Cerebellar nuclear complex (tissue), 1 donor: Measurements from ENCODE around the gene OR8K1.

Source experiments
- DNase-seq, 2 experiments: peaks; one replicate each; lab custom pipeline; 2025; lab: John Stamatoyannopoulos, UW

OR8K1 gene

DNA sequence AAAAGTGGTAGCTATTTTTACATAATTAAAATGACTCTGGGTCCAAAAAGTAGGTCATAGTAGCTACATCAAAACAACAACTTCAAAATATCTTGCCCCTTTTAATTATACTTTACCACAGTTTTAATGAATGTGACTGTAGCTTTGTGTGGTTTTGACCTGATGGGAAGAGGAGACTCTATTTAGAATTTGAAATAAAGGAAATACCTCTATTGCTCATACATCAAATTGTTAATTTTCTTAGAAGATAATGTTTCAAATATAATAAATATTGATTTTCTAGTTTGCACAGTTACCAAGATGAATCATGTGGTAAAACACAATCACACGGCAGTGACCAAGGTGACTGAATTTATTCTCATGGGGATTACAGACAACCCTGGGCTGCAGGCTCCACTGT, at the start of gene OR8K1:
TSS of gene OR8K1 (plus strand) at position 301 of the 400 bp plus-strand sequence. CDS start at position 301, 0 bp downstream.
- DNase-seq, result no peak

DNA sequence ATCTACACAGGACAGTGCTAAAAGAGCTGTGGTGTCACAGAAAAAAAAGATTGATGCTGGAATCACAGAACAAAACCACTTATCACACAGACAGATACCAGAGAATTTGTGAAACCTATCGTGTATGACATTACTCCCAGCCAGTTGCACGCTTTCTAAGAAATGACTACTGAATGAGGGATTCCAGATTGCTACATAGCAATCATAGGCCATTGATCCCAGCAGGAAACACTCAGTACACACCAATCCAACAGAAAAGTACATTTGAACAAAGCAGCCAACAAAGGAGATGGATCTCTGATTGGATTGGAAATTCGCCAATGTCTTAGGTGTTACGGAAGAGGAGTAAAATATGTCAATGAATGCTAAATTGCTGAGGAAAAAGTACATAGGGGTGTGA, 48.9 kb upstream of the OR8K1 start:
- no peak for DNase-seq

DNA sequence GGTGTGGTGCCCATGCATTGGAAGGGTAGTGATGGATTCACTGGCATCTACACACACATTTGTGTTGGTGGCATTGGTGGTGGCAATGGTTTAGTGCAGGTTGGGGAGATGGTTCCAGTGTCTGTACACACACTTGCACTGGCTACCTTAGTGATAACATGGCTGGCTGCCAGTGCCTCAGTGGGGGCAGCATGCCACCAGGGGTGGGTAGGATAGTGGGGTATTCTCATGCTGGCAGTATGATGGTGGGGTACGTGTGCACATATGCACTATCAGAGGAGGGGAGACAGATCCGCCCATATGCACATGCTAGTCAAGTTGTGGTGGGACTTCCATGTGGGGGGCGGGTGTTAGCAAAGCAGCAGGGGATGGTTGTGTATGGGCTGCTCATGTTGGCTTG, 38.0 kb upstream of the OR8K1 start:
- no peak for DNase-seq

DNA sequence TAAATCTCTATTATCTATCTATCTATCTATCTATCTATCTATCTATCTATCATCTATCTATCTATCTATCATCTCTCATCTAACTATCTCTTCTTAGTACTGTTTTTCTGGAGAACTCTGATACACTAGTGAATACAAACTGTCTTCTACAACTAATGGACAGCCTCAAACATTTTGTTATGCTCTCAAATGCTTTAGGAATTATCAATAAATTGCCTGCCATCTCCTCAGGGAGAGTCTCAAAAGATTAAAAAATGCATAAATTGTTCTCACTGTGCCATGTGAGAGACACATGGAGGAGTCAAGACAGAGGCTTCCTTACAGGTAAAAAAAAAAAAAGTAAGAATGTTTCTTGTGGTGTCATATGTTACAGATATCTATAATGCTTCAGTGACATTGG, 31.0 kb upstream of the OR8K1 start, which contains the start of gene OR8K3:
TSS of gene OR8K3 (plus strand) at position 301 of the 400 bp plus-strand sequence. CDS start 3,163 bp downstream, outside the sequence.
- DNase-seq, result no peak

DNA sequence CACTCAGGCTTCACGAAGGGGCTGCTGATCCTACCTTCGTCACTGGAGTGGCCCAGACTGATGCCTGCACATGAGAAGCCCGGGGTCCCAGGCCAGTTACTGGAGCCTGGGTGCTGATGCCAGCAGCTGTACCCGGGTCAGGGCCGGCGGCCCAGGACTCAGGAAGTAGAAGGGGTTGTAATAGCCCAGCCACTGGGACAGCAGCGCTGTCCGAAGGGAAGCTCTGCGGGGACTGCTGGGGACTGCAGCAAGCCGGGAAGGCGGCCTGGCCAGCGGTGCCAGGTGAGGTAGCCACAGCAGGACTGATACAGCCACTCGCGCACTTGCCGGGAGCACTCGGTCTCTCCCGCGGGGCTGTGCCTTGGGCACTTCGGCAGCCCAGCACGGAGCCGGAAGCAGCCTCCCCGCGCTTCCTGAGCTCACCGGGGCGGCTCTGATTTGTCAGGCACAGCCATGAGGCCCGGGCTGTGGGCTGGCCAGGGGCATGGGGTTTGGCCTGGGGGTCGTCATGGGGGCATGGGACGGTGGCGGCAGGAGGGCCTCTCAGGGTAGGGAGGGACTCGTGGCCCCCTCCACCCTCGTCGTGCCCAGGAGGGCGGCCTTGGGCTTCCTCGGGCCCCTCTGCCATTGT, 13.9 kb upstream of the OR8K1 start:
- no peak for DNase-seq

DNA sequence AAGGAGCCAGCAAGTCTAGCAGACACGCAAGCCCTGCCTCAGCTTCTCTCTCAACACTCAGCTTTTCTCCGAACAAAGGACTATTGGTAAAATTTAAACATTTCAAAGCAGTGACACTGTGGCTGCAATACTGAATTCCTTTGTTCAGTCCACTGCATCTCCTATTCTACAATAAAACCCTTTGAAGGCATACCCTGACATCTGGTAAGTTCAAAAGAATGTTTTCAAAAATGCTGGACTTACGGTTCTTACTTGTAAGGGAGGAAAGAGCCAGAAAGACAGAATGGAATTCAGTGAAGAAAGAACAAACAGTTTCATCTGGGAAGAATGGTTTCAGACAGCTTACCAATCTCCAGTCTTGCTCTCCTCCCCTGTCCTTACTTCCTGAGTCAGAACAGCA, 12.7 kb upstream of the OR8K1 start:
- no peak for DNase-seq

DNA sequence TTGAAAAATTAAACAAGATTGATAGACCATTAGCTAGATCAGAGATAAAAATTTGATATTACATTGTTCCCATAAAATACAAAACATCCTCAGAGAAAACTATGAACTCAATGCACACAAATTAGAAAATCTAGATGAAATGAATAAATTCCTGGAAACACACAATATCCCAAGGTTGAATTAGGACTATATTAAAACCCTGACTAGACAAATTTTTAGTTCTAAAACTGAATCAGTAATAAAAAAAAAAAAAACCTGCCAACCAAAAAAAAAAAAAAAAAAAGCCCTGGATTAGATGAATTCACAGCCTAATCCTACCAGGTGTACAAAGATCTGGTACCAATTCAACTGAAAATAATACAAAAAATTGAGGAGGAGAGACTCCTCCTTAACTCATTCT, 5.5 kb upstream of the OR8K1 start:
- DNase-seq, result no peak

DNA sequence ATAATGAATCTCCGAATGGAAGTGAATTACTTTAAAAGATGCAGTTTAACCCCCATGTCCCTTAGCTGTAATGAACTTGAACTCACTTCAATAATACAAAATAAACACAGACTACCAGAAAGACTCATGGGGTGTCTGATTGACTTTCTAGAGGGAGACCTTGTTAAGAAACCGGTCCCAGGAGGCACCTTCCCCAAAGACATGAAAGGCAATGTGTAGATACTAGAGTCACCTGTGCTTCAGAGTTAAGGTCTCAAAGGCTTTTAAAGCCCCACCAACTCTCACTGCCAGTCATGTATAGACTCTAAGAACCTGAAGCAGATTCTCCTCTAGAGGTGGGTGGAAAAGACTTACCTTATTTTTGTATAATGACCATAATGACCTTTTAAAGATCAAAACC, 8.2 kb downstream of the OR8K1 start, which contains the start of gene OR8J1:
TSS of gene OR8J1 (plus strand) at position 301 of the 400 bp plus-strand sequence. CDS start 5,956 bp downstream, outside the sequence.
- no peak for DNase-seq

DNA sequence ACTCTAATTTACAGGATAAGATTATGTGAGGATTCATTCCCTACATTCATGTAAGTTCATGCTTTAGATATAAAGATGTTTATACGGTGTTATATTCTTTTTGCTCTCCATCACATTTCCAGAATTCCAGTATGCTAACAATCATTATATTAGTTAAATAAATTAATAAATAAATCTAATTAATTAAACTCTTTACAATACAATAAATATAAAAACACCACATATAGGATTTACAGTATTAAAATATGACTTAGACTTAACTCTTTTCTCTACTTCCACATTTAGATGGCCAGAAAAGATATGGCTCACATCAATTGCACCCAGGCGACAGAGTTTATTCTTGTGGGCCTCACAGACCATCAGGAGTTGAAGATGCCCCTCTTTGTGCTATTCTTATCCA, 29.5 kb downstream of the OR8K1 start, which contains the start of gene OR8U1:
TSS of gene OR8U1 (plus strand) at position 301 of the 400 bp plus-strand sequence. CDS start at position 301, 0 bp downstream.
- no peak for DNase-seq

DNA sequence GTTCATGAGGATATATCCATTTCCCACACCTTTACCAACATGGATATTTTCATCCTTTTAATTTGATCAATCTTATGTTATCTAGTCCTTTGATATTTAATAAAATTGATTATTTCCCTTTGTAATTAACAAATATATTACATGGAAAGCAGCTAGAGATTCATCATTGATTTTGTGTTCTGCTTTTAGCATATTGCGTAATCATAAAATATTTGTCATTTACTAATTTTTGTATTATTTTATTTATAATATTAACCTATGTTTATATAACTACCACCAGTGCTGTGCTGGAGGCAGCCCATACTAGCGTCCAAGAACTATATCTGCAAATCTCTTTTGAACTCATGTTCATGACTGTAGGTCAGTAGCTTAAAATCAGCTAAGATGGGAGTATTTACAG, 34.3 kb downstream of the OR8K1 start:
- DNase-seq, result no peak

DNA sequence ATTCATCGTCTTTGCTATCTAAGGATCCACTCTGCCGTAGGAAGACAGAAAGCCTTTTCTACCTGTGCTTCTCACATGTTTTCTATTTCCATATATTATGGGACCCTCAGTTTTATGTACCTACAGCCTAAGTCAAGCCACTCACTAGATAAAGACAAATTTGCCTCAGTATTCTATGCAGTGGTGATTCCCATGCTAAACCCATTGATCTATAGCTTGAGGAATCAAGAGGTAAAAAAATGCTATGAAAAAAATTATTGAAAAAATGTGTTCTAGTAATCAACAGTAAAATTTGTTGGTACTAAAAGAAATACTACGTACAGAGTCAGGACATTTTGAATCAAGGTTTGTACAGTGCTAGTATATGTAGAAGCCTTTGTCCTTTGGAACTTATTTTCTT, 48.5 kb downstream of the OR8K1 start:
- DNase-seq, result no peak

DNA sequence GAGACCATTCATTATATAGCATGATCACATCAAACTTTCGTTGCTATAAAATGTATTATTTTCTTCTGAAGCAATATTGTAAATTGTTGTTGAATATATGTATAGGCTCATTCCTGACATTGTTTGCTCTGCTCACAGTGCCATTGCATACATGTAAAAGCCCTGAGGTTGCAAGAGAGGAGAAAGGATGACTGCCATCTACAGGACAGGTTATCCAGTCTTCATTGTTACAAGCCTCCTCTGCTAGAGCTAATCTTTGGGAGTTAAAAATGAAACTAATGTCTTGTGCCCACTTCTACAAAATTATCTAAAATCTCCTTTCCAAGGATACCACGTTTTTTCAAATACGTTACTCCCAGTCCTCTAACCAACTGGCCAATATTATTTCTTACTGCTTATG, 50.2 kb downstream of the OR8K1 start:
- DNase-seq, result no peak
